DND-41 (cell line): ENCODE data around the gene MINDY4B.

ENCODE experiments used
- CTCF ChIP-seq: IDR thresholded peaks from 2 replicates; pipeline ENCODE4 v1.5.1; 2012; ENCODE audit warnings: borderline replicate concordance, low read length, moderate library complexity, mild to moderate bottlenecking; ENCODE audit not compliant: poor library complexity, severe bottlenecking; ENCODE audit errors: extremely low read depth
- EZH2 ChIP-seq: IDR thresholded peaks from 3 replicates; pipeline ENCODE4 v1.6.1; 2012; ENCODE audit warnings: borderline replicate concordance, low read depth, mild to moderate bottlenecking, moderate library complexity, low read length, inconsistent platforms; ENCODE audit not compliant: severe bottlenecking

- TF ChIP-seq CTCF, result no peak
- TF ChIP-seq EZH2, result no peak
These were observed 16.1 kb downstream of the MINDY4B start for GRCh38 chr3:150889106-150889505.
